ENCODE results near the gene NR2E1. TPM values are rescaled to one million over a fixed set of nuclear protein-coding genes. Genes with fewer than 3 reads are reported as not detected.

The NR2E1 gene
- not detected for total RNA-seq

- DNase-seq = no peak
Observed at GRCh38 chr6:108165714-108166663, at the start of gene NR2E1. NR2E1 (plus strand) TSS chr6:108166022; CDS start chr6:108166766, 744 bp downstream.

- no peak for DNase-seq
Observed at GRCh38 chr6:108116546-108117426, 49.0 kb upstream of the NR2E1 start.

GRCh38 chr6:108117427-108118358 is 48.1 kb upstream of the NR2E1 start:
- no peak for DNase-seq

- DNase-seq = no peak
Observed at GRCh38 chr6:108118359-108118724, 47.5 kb upstream of the NR2E1 start.

GRCh38 chr6:108118810-108119768 is 46.7 kb upstream of the NR2E1 start:
- DNase-seq = no peak

GRCh38 chr6:108119769-108120141 is 46.1 kb upstream of the NR2E1 start:
- DNase-seq = no peak

GRCh38 chr6:108120311-108120710 is 45.5 kb upstream of the NR2E1 start:
- no peak for DNase-seq

- DNase-seq = no peak
Observed at GRCh38 chr6:108121612-108122011, 44.2 kb upstream of the NR2E1 start.

- no peak for DNase-seq
Observed at GRCh38 chr6:108123481-108123929, 42.3 kb upstream of the NR2E1 start.

GRCh38 chr6:108123946-108124345 is 41.9 kb upstream of the NR2E1 start:
- no peak for DNase-seq

- no peak for DNase-seq
Observed at GRCh38 chr6:108127056-108127455, 38.8 kb upstream of the NR2E1 start.

- no peak for DNase-seq
Observed at GRCh38 chr6:108127826-108128225, 38.0 kb upstream of the NR2E1 start.

- no peak for DNase-seq
Observed at GRCh38 chr6:108130262-108130661, 35.6 kb upstream of the NR2E1 start.

- DNase-seq = no peak
Observed at GRCh38 chr6:108132863-108133262, 33.0 kb upstream of the NR2E1 start.

GRCh38 chr6:108133594-108134179 is 32.1 kb upstream of the NR2E1 start:
- DNase-seq = no peak

GRCh38 chr6:108134213-108134970 is 31.4 kb upstream of the NR2E1 start:
- no peak for DNase-seq

- no peak for DNase-seq
Observed at GRCh38 chr6:108142240-108142639, 23.6 kb upstream of the NR2E1 start.

- DNase-seq = no peak
Observed at GRCh38 chr6:108145639-108146038, 20.2 kb upstream of the NR2E1 start.

GRCh38 chr6:108152446-108152845 is 13.4 kb upstream of the NR2E1 start:
- DNase-seq = no peak
